Astrocyte of the cerebellum (primary cell): Measurements from ENCODE around the gene SMOC2.

Experiments
- DNase-seq: peaks from one replicate; pipeline ENCODE4 v3.0.0-alpha.2; 2011; ENCODE audit warnings: low read depth
- H3K4me3 ChIP-seq: 2 replicates; pipeline ENCODE4 v1.5.1; 2011; ENCODE audit warnings: mild to moderate bottlenecking, low read depth, low read length, moderate library complexity
- in situ Hi-C: cut with HindIII; loops from 2 replicates; pipeline ENCODE4 v1.10.0; 2017; ENCODE audit warnings: low sequenced_read_pairs
- TF ChIP-seq, protein P1 (sequence below): IDR thresholded peaks from 2 replicates; pipeline ENCODE4 v1.5.1; 2012; ENCODE audit warnings: low read length, low read depth, moderate library complexity, mild to moderate bottlenecking; ENCODE audit errors: missing control alignments

SMOC2 gene

DNA sequence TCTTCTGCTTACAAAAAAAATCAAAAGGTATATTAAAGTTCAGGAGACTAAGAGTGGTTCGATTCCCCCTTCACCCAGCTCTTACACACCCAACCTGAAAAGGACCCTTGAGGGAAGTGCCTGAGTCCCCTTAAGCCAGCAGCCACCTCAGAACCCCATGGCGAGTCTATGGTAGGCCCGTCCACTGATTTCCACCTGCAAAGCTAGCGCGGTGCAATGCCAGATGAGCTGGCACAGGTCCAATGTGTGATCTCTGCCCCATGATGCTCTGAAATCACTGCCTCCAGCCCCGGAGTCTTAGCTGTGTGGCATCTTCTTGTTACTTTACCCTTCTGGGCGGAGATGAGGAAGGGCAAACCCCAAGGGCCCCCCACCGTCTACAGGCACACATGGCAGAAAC, 109.3 kb downstream of the SMOC2 start:
- no peak for DNase-seq
- H3K4me3 ChIP-seq: no peak overlapping the region
- TF ChIP-seq, protein P1, sequence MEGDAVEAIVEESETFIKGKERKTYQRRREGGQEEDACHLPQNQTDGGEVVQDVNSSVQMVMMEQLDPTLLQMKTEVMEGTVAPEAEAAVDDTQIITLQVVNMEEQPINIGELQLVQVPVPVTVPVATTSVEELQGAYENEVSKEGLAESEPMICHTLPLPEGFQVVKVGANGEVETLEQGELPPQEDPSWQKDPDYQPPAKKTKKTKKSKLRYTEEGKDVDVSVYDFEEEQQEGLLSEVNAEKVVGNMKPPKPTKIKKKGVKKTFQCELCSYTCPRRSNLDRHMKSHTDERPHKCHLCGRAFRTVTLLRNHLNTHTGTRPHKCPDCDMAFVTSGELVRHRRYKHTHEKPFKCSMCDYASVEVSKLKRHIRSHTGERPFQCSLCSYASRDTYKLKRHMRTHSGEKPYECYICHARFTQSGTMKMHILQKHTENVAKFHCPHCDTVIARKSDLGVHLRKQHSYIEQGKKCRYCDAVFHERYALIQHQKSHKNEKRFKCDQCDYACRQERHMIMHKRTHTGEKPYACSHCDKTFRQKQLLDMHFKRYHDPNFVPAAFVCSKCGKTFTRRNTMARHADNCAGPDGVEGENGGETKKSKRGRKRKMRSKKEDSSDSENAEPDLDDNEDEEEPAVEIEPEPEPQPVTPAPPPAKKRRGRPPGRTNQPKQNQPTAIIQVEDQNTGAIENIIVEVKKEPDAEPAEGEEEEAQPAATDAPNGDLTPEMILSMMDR: no peak
- in situ Hi-C loops: no loop called here

GRCh38 chr6:168554472-168554871, 113.5 kb downstream of the SMOC2 start:
- no peak for DNase-seq
- in situ Hi-C loops: no loop called here
- no peak overlapping the region for H3K4me3 ChIP-seq
- TF ChIP-seq, protein P1: no peak

- no peak overlapping the region for H3K4me3 ChIP-seq
- in situ Hi-C loops: loop anchor here (5.0 kb wide), 1 partner anchor 62 kb away; no protein-coding TSS in a partner anchor
- DNase-seq: no peak
- TF ChIP-seq, protein P1: no peak
These were observed 114.1 kb downstream of the SMOC2 start for GRCh38 chr6:168554898-168555617.

DNA sequence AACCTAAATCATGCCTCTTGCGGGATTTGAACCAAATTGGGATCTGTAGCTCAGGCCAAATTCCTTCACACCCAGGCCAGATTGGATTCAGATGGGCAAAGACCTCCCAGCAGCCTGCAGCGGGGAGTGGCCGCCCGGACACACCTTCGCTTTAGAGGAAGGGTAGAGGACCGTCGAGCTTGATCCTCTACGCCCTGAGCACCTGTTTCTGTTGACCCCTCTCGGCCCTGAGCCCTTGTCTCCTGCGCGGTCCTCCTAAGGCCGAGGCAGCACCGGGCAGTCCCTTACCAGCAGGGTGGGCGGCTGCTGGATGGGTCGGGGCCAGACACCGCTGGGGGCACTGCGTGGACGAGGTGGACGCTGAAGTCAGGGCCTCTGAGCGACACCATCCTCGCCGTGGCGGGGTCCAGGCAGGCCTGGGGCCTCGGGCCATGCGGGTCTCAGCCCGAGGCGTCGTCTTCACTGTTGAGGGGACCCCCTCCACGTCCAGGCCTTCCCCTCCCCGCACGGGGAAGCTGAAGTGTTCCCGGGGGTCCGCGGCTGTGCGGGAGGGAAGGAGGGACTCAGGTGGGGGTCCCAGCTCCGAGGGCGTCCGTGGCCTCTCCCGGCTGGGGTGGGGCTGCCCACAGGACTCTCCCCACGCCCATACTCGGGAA, 114.8 kb downstream of the SMOC2 start:
- no peak for DNase-seq
- no peak overlapping the region for H3K4me3 ChIP-seq
- TF ChIP-seq, protein P1: no peak
- in situ Hi-C loops: loop anchor here (5.0 kb wide), 1 partner anchor 62 kb away; no protein-coding TSS in a partner anchor

GRCh38 chr6:168557512-168557911, 116.5 kb downstream of the SMOC2 start:
- no peak for DNase-seq
- TF ChIP-seq, protein P1: no peak
- in situ Hi-C loops: loop anchor here (5.0 kb wide), 1 partner anchor 60 kb away; no protein-coding TSS in a partner anchor

DNA sequence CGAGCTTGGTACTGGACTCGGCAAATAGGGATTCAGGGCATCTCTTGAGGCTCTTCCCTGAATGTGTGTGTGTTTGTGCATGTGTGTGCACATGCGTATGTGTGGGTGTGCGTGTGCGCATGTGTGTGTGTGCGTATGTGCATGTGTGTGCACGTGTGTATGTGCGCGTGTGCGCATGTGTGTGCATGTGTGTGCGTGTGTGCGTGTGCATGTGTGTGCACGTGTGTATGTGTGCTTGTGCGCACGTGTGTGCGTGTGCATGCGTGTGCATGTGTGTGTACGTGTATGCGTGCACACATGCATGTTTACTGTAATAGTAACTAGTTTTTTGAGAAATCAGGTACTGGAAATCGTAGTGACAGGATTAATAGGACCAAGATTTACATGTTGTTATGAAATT, 117.7 kb downstream of the SMOC2 start:
- no peak for DNase-seq
- TF ChIP-seq, protein P1: no peak
- H3K4me3 ChIP-seq: no peak overlapping the region
- in situ Hi-C loops: loop anchor here (5.0 kb wide), 1 partner anchor 59 kb away; no protein-coding TSS in a partner anchor

More at GRCh38 chr6:168557512-168557911, 116.5 kb downstream of the SMOC2 start:
- no peak overlapping the region for H3K4me3 ChIP-seq
